Muscle of leg (tissue), 11 donors: ENCODE results near the gene FANCD2. TPM values are rescaled to one million over a fixed set of nuclear protein-coding genes. Genes with fewer than 3 reads are reported as not detected.
"Not testable (repeated sequence)": the region's sequence is repeated elsewhere in the genome, so short reads cannot be mapped to it uniquely, and the experiment has no call there.

ENCODE experiments used
- DNase-seq: peaks from one replicate; pipeline ENCODE4 v3.0.0; 2013
- H3K27ac ChIP-seq: one replicate; pipeline ENCODE4 v1.5.1; 2013; ENCODE audit warnings: mild to moderate bottlenecking, low read length, control low read depth
- H3K27me3 ChIP-seq: one replicate; pipeline ENCODE4 v1.6.1; 2013; ENCODE audit warnings: low read length; ENCODE audit not compliant: control insufficient read depth, insufficient read depth
- H3K36me3 ChIP-seq: one replicate; pipeline ENCODE4 v1.6.1; 2013; ENCODE audit warnings: low read length; ENCODE audit not compliant: control insufficient read depth, insufficient read depth
- H3K4me1 ChIP-seq: one replicate; pipeline ENCODE4 v1.6.1; 2013; ENCODE audit warnings: low read length; ENCODE audit not compliant: control insufficient read depth, insufficient read depth
- H3K4me3 ChIP-seq: one replicate; pipeline ENCODE4 v1.5.1; 2013; ENCODE audit warnings: low read length, control low read depth
- H3K9me3 ChIP-seq: replicated peaks from 2 replicates; pipeline ENCODE4 v1.6.1; 2013; ENCODE audit warnings: low read depth, low read length; ENCODE audit not compliant: control insufficient read depth
- WGBS: methylation state at CpG from one replicate; pipeline ENCODE4 v1.1.5; 2013; ENCODE audit warnings: missing lambda C conversion rate; ENCODE audit not compliant: insufficient coverage; 5-methylcytosine and 5-hydroxymethylcytosine counted together
- polyA plus RNA-seq, 8 donors: library from polyadenylated mRNA; unstranded; fragments of 120-200 nt; gene quantifications; one replicate each; pipeline versions ENCODE4 v1.2.1 to v1.2.3, GENCODE V29; 2013; ENCODE audit warnings: inconsistent platforms in 1 of 8, low replicate concordance in 1 of 8; ENCODE audit not compliant: insufficient read length in 8 of 8, insufficient read depth in 1 of 8
- total RNA-seq: library from RNA; stranded (reverse); fragments of 120-200 nt; gene quantifications from one replicate; pipeline ENCODE4 v1.2.4, GENCODE V29; 2013

The FANCD2 gene
- total and polyA plus RNA-seq, 9 donors = 6.5 to 11.5 (median 9.5) TPM

DNA sequence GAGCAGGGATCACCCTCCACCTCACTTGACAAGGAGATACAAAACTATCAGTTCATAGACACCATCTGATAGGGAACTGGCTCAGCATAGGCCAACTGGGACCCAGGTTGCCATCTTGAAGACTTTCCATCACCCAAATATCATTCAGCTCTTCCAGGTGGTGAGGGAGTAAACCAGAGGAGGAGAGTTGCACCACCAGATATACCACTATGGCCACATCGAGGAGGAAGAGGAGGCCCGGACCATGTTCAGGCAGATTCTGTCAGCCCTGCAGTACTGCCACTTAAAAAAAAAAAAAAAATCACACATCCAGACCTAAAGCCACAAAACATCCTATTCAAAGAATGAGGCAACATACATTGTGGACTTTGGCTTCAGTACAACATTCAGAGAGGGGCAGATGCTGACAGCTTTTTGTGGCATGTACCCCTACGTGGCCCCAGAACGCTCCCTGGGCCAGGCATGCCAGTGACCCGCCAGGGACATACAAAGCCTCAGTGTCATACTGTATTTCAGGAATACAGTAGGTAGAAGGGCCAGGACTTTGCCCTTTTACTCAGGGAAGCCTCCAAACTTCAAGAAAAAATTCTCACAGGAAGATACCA, 21.2 kb upstream of the FANCD2 start:
- Histone ChIP-seq H3K27me3 (no peaks in the 10 kb centered on the region), H3K4me3 (no peak overlapping the region), H3K36me3 (peaks cover 6% of the 10 kb centered on the region), H3K4me1 (peaks cover 14% of the 10 kb centered on the region), H3K27ac (no peak overlapping the region), H3K9me3 (no peaks in the 10 kb centered on the region)
- WGBS = 94% methylated on average over 3 of the region's 5 CpGs
- no peak for DNase-seq

DNA sequence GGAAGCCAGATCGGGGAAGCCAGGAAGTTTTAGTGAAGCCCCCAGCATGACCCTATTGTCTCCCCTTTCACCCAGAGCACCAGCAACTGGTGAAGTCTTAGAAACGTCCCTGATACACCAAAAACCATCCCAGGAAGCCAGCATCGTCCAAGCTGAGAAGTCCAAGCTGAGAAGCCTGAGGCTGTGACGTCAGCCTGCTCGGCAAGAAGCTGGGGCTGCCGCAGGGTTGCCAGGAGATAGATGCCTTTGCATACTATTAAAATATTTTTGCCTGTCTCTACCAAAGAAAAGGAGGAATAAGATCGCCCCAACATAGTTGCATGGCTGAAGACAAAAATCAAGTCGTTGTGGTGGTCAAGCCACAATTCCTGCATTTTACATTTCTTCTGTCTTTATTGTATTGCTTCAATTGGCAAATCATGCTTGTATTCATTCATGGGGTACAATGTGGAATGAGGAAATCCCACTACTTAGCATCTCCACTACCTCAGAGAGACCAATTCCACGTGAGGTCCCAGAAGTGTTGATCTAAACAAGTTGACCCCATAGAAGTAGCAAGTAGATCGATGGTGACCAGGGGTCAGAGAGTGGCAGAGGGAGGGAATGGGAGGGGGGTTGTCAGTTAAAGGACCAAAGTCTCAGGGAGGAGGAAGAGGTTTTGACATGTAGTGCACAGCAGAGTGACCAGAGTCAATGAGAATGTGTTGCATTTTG, 20.0 kb upstream of the FANCD2 start:
- Histone ChIP-seq H3K9me3 (no peaks in the 10 kb centered on the region), H3K36me3 (peaks cover 6% of the 10 kb centered on the region), H3K27ac (no peak overlapping the region), H3K4me3 (no peak overlapping the region), H3K27me3 (no peaks in the 10 kb centered on the region), H3K4me1 (peaks cover 20% of the 10 kb centered on the region)
- WGBS = 83% methylated on average over 3 of the region's 10 CpGs
- DNase-seq = no peak

DNA sequence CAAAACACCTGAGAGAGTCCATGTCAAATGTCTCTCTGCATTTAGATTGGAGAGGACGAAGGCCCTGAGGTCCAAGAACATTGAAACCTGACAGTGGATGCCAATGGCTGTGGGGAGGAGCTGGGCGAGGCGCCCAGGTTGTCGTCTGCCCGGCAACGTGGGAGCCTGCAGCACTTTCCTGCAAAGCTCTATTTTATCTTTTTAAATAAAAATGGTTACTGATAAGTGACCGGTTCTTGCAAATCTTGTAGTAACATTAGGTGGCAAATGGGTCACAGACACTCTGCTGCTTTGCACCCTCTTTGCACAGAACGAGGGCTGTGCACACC, 19.5 kb upstream of the FANCD2 start:
- DNase-seq = no peak
- no peaks in the 10 kb centered on the region for H3K9me3 ChIP-seq
- no peak overlapping the region for H3K4me3 ChIP-seq
- H3K27me3 ChIP-seq = no peaks in the 10 kb centered on the region
- WGBS = 67% methylated on average over 2 of the region's 8 CpGs
- peaks cover 26% of the 10 kb centered on the region for H3K4me1 ChIP-seq
- H3K36me3 ChIP-seq = peaks cover 6% of the 10 kb centered on the region
- no peak overlapping the region for H3K27ac ChIP-seq

DNA sequence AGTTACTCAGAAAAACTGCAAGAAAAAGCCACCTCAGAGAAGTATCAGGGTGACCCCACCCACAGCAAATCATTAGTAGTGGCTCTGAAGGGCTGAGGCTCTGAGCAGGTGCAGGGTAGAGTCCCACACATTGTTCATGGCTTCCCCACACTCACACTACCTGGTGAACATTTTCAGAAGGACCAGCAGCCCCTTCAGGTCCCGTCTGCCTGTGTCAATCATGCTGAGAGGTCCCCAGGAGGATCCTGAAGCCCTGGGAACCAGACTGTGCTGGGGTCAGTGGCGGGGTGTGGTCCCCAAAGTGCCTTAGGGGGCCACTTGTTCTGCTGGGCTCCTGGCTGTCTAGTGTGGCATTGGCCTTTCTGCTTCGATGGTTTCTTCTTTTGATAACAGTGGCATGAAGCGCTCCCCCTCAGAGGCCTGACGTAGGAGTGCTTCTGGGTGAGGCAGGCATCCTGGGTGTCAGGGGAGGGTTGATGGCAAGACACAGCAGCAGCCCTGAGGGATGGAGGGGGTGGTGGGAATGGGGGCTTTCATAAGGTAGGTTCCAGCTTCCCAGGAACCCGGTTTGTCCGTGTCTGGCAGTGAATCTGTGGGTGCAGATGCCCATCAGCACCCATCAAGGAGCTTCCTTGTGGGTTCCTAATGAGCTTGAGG, 19.0 kb upstream of the FANCD2 start:
- no peak for DNase-seq
- WGBS = 58% methylated on average over 5 of the region's 7 CpGs
- Histone ChIP-seq H3K9me3 (no peaks in the 10 kb centered on the region), H3K4me1 (peaks cover 28% of the 10 kb centered on the region), H3K27ac (no peak overlapping the region), H3K4me3 (no peak overlapping the region), H3K36me3 (peaks cover 6% of the 10 kb centered on the region), H3K27me3 (no peaks in the 10 kb centered on the region)

DNA sequence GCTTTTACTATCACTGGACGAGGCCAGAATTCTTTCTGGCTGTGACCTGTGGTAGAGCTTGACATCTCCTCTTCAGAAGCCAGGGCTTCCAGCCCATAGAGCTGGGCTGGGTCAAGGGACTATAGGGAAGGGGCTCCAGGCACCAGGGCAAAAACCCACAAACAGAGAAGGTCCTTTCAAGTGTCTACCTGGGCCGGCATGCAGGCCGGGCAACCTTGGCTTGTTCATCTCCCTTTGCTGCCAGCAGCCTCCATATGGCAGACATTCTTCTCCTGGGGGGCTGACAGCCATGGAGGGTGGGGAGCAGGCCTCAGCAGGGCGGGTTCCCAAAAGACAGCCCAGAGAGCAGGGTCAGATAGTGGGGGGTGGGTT, 18.0 kb upstream of the FANCD2 start:
- H3K4me1 ChIP-seq = peaks cover 28% of the 10 kb centered on the region
- H3K4me3 ChIP-seq, H3K36me3 ChIP-seq, H3K27me3 ChIP-seq, H3K27ac ChIP-seq, H3K9me3 ChIP-seq, DNase-seq: not testable (repeated sequence)
- 68% methylated on average over 4 of the region's 4 CpGs for WGBS

DNA sequence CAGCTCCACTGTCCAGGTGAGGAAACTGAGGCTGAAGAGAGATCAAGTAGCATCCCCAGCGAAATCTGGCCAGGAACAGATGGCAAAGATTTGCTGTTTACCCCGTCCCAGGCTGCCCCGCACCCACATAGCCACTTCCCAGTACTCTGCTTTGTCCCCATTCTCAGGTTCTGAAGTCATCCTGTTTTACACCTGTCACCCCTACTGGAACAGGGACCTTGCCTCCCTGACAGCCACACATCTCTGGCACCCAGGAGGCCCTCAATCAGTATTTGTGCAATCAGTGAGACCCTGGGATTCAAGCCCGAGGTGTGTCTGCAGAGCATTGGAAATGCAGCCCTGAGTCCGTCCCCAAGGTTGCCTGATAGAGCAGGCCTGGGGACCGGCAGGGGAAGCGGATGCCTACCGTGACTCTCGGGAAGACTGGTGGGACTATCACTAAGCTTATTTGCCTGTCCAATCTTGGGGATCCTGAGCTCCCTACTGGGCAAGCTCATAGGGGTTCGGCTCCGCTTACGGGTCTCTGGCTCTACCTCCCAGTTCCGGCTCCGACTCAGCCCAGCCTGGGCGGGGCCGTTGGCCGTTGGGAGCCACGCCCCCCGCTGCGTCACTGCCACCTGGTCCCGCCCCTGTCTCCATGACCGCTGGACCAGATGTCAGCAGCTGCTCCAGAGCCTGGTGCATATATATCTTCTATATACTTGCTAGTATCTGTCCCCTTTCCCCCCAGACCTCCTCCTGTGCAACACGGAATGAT, 17.5 kb upstream of the FANCD2 start:
- Histone ChIP-seq H3K36me3 (no peaks in the 10 kb centered on the region), H3K27ac (peak overlapping the region; percentile 62), H3K4me1 (peaks cover 28% of the 10 kb centered on the region), H3K27me3 (no peaks in the 10 kb centered on the region), H3K4me3 (peak overlapping the region; percentile 34), H3K9me3 (no peaks in the 10 kb centered on the region)
- peak; percentile 89 for DNase-seq
- WGBS = 6% methylated on average over 21 of the region's 23 CpGs

DNA sequence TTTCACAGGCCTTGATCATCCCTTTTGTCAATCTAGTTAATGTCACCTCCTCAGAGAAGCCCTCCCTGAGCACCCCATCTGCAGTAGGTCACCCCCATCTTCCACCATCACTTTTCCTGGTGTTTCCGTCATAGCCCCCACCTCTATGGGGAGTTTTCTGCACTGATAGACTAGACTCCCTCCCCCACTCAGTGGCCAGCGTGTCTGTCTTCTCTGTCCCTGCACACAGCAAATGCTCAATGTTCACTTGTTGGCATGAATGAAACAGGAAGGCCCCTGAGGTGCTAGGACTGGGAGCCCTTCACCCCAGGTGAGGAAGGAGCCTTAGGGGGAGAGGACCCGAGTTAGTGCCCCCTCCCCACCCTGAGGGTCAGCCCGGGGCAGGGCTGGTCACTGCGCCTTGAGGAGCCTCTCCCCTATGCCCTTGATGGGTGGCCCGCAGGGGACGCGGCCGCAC, 15.8 kb upstream of the FANCD2 start:
- Histone ChIP-seq H3K4me1 (peaks cover 34% of the 10 kb centered on the region), H3K9me3 (no peaks in the 10 kb centered on the region), H3K36me3 (no peaks in the 10 kb centered on the region), H3K27ac (peak overlapping the region; percentile 42), H3K27me3 (no peaks in the 10 kb centered on the region), H3K4me3 (peak overlapping the region; percentile 73)
- 3% methylated on average over 6 of the region's 9 CpGs for WGBS
- DNase-seq = peak; percentile 31

DNA sequence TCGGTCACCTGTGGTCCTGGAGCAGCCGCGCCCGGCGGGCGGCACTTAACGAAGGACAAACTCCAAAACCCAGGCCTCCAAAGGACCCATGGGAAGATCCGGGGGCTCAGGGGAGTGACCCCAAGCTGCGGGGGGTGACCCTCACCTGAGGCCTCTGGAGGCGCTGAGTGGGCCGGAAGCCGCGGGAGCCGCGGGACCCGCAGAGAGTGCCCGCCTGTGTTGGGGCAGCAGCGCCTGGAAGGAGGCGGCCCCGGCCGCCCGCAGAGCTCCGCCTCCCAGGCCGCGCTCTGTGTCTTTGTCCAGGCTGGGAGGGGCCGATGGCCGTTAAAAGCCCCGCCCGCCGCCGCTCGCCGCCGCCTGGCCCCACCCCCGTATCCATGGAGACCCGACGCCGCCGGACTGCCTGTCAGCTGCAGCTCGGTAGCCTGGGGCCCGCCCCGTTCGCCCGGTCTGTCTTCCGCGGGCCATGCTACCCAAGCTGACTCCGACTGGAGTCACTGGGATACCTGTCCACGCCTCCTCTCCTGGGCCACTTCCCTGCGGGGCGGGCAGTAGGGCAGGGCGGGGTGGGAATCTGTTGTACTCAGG, 15.3 kb upstream of the FANCD2 start:
- H3K9me3 ChIP-seq = no peaks in the 10 kb centered on the region
- peak; percentile 93 for DNase-seq
- 0% methylated on average over 47 of the region's 51 CpGs for WGBS
- peak overlapping the region; percentile 42 for H3K27ac ChIP-seq
- H3K4me3 ChIP-seq = peak overlapping the region; percentile 73
- H3K27me3 ChIP-seq = no peaks in the 10 kb centered on the region
- H3K4me1 ChIP-seq = peaks cover 39% of the 10 kb centered on the region
- no peaks in the 10 kb centered on the region for H3K36me3 ChIP-seq

DNA sequence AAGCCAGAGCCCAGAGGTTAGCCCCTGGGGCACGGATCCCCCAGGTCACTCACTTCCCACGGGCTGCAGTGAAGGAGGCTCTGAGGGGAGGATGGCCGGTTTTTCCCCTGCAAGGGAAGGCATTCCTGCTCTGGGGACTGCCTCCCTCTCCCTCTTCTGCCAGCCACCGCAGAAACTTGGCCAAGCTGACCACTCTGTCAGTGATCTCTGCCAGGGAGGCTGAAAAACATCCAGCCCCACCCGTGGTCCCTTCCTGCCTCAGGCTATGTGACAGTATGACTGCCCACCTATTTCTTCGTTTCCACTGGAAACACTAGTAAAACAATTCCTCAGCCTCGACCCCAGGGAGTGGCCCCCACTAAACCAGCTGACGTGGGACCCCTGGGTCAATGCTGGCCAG, 14.6 kb upstream of the FANCD2 start:
- peak; percentile 23 for DNase-seq
- Histone ChIP-seq H3K36me3 (no peaks in the 10 kb centered on the region), H3K4me3 (no peak overlapping the region), H3K4me1 (peaks cover 41% of the 10 kb centered on the region), H3K9me3 (no peaks in the 10 kb centered on the region), H3K27ac (no peak overlapping the region), H3K27me3 (no peaks in the 10 kb centered on the region)
- WGBS = 42% methylated on average over 3 of the region's 8 CpGs

DNA sequence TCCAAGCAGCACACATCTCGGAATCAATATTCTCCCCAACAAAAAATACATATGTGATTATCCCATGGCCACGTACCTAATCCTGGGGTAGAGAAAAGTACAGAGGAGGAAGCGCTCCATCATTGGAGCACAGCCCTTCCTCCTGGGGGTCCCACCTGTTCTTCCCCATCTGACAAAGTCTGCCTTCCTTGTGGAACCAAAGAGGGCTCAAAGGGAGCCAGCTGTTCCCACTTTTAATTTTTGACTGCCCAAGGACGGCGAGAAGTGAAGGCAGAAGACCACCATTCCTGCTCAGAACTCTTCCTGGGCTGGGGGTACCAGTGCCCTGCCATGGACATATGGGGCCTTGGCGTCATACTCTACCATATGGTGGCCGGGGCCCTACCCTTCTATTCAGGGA, 14.1 kb upstream of the FANCD2 start:
- H3K4me3 ChIP-seq = no peak overlapping the region
- no peaks in the 10 kb centered on the region for H3K9me3 ChIP-seq
- H3K27me3 ChIP-seq = no peaks in the 10 kb centered on the region
- H3K27ac ChIP-seq = no peak overlapping the region
- H3K36me3 ChIP-seq = no peaks in the 10 kb centered on the region
- 96% methylated on average over 3 of the region's 7 CpGs for WGBS
- DNase-seq = no peak
- H3K4me1 ChIP-seq = peaks cover 41% of the 10 kb centered on the region
